ENCODE data around the gene KRTAP25-1.
A peak's percentile ranks its signal among the peaks of the same experiment; 100 is the strongest.

The KRTAP25-1 gene

GRCh38 chr21:30271611-30272010, 17.7 kb downstream of the KRTAP25-1 start:
- no peak for TF ChIP-seq CTCF (IDR thresholded peaks at IDR 0.05; ENCODE audit: control insufficient read depth, extremely low read depth, insufficient read depth)
- DNase-seq (ENCODE audit: low read depth) = no peak
- no peak overlapping the region for H3K4me3 ChIP-seq (ENCODE audit: low read depth, low read length)

GRCh38 chr21:30271156-30271555, 18.2 kb downstream of the KRTAP25-1 start:
- no peak for DNase-seq (ENCODE audit: low read depth)
- H3K4me3 ChIP-seq (ENCODE audit: low read depth, low read length) = no peak overlapping the region
- no peak for TF ChIP-seq CTCF (IDR thresholded peaks at IDR 0.05; ENCODE audit: control insufficient read depth, extremely low read depth, insufficient read depth)

DNA sequence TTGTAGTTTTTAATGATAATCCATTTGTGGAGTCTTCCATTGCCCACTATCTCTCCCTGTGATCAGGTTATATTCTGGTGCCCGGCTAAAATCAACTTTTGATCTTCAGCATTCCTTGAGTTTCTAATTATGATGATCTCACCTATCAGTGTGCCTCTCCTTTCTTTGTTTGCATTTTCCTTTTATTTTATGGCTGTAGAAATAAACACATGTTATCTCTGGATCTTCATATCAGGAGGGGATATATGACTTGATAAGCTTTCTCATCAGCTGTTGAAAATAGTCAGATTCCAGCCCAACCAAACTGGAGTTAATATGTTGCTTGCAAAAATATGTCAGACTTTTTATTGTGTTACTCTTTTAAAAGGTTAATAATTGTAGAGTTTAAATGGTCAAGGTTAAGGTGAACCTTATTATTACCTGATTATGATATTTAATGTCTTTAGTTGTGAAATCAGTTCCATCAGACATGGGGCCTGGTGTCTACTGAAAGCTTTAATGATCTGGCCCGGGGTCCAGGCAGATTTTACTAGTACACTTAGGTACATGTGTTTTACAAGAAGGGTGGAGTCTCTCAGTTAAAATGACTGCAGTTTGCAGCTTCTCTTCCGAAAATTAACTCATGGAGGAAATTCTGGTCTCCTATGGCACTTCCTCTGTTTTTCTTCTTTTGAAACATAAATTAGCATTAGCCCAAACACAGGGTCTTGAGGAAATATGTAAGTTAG, 19.3 kb downstream of the KRTAP25-1 start:
- DNase-seq (ENCODE audit: low read depth) = peak; percentile 63
- H3K4me3 ChIP-seq (ENCODE audit: low read depth, low read length) = no peak overlapping the region
- TF ChIP-seq CTCF (IDR thresholded peaks at IDR 0.05; ENCODE audit: control insufficient read depth, extremely low read depth, insufficient read depth) = no peak

DNA sequence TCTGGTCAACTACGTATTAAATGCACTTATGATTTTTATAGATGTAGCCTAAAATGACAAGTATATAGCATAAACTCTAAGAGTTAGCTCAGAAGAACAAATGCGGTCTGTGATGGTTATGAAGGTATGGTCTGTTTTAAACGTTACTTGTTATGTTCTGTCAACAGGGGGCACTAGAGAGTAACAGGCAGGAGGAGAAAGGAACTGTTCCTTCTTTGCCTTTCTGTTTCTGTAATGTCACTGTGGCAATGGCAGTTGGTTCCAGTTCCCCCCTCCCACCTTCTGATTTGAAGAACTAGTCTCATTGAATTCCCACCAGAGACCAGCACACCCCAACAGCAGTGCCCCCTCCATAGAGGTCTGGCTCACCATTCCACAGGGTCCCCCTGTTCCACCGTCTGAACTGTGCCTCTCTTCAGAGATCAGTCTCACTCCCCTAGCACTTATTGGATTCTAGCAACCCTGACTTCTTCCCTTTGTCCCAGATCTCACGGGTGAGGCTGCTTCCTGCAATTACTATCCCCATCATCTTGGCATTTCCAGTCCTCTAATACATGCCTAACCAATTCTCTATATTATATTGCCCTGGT, 20.6 kb downstream of the KRTAP25-1 start:
- no peak for DNase-seq (ENCODE audit: low read depth)
- no peak overlapping the region for H3K4me3 ChIP-seq (ENCODE audit: low read depth, low read length)
- TF ChIP-seq CTCF (IDR thresholded peaks at IDR 0.05; ENCODE audit: control insufficient read depth, extremely low read depth, insufficient read depth) = peak; percentile 47

DNA sequence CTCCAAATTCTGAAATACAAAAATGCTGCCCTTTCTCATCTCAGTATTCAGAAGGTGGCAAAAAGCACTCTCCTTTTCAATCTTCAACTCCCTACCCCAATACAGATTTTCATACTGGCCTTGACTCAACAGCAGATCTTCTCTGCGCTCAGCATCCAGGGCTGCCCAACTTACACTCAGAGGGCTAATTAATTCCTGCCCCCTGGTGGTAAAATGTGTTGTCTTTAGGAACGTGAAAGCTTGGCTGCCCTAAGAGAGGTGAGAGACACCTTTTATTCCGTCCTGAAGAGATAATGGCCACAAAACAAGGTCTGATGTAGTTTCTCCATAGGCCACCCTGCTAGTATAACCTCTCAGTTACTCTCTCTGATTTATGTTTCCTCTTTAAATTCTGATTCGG, 31.5 kb downstream of the KRTAP25-1 start:
- peak; percentile 67 for TF ChIP-seq CTCF (IDR thresholded peaks at IDR 0.05; ENCODE audit: control insufficient read depth, extremely low read depth, insufficient read depth)
- peak; percentile 46 for DNase-seq (ENCODE audit: low read depth)
- H3K4me3 ChIP-seq (ENCODE audit: low read depth, low read length) = no peak overlapping the region

GRCh38 chr21:30256100-30256499, 33.2 kb downstream of the KRTAP25-1 start:
- no peak for DNase-seq (ENCODE audit: low read depth)
- TF ChIP-seq CTCF (IDR thresholded peaks at IDR 0.05; ENCODE audit: control insufficient read depth, extremely low read depth, insufficient read depth) = no peak
- no peak overlapping the region for H3K4me3 ChIP-seq (ENCODE audit: low read depth, low read length)

- TF ChIP-seq CTCF (IDR thresholded peaks at IDR 0.05; ENCODE audit: control insufficient read depth, extremely low read depth, insufficient read depth) = no peak
- no peak for DNase-seq (ENCODE audit: low read depth)
- H3K4me3 ChIP-seq (ENCODE audit: low read depth, low read length) = no peak overlapping the region
Observed at GRCh38 chr21:30255679-30256078, 33.6 kb downstream of the KRTAP25-1 start.

Measured in LNCaP clone FGC (cell line).